Cardiac muscle cell (in vitro differentiated cells and primary cell): ENCODE results near the gene CADPS2. TPM values are rescaled to one million over a fixed set of nuclear protein-coding genes. Genes with fewer than 3 reads are reported as not detected.
A peak's percentile ranks its signal among the peaks of the same experiment; 100 is the strongest.

ENCODE experiments used
- DNase-seq, 2 donors: peaks; one replicate each; pipeline versions ENCODE4 v3.0.0 to v3.0.0-alpha.2; 2010 to 2017; ENCODE audit warnings: low read depth in 1 of 2, low spot score in 1 of 2
- H3K27ac ChIP-seq: fragments of 200-600 bp; sonication (generic); 2 replicates; pipeline ENCODE4 v1.5.1; 2016
- H3K27me3 ChIP-seq: fragments of 200-600 bp; sonication (generic); 2 replicates; pipeline ENCODE4 v1.6.0; 2016; ENCODE audit warnings: control low read depth
- H3K36me3 ChIP-seq: fragments of 200-600 bp; sonication (generic); 2 replicates; pipeline ENCODE4 v1.5.1; 2016; ENCODE audit warnings: control low read depth
- H3K4me1 ChIP-seq: fragments of 200-600 bp; sonication (generic); 2 replicates; pipeline ENCODE4 v1.8.1; 2017; ENCODE audit warnings: low read depth, mild to moderate bottlenecking, mixed run types
- H3K4me3 ChIP-seq: fragments of 200-600 bp; sonication (generic); 2 replicates; pipeline ENCODE4 v1.5.1; 2016; ENCODE audit warnings: mild to moderate bottlenecking
- H3K9me3 ChIP-seq: fragments of 200-600 bp; sonication (generic); 2 replicates; pipeline ENCODE4 v1.5.1; 2017; ENCODE audit warnings: low read depth, mild to moderate bottlenecking, control low read depth
- CTCF ChIP-seq: IDR thresholded peaks from 2 replicates; pipeline ENCODE4 v1.5.1; 2012; ENCODE audit warnings: low read depth, mild to moderate bottlenecking, low read length
- polyA plus RNA-seq: library from polyadenylated mRNA; unstranded; fragments of >200 nt; fragmentation: Nextera tagmentation; extraction: Ambion mirVana; gene quantifications from 2 replicates; pipeline ENCODE4 v1.2.1, GENCODE V29; 2016
- total RNA-seq: library from RNA; depleted of rRNA; stranded (reverse); fragments of >200 nt; gene quantifications from 2 replicates; pipeline ENCODE4 v1.2.3, GENCODE V29; 2016

Gene CADPS2
- total and polyA plus RNA-seq, 2 experiments from 2014 or later: 15.0 to 17.2 TPM

- H3K36me3 ChIP-seq: no peaks in the 10 kb centered on the region
- no peaks in the 10 kb centered on the region for H3K4me1 ChIP-seq
- H3K4me3 ChIP-seq: no peak overlapping the region
- H3K9me3 ChIP-seq: no peaks in the 10 kb centered on the region
- TF ChIP-seq CTCF: no peak
- H3K27ac ChIP-seq: no peak overlapping the region
- no peak for DNase-seq
- H3K27me3 ChIP-seq: no peaks in the 10 kb centered on the region
Measured at GRCh38 chr7:122438492-122438891, 447.8 kb downstream of the CADPS2 start.

GRCh38 chr7:122438006-122438405 lies 448.3 kb downstream of the CADPS2 start:
- H3K27me3 ChIP-seq: no peaks in the 10 kb centered on the region
- no peak overlapping the region for H3K4me3 ChIP-seq
- TF ChIP-seq CTCF: no peak

GRCh38 chr7:122433765-122434164 lies 452.5 kb downstream of the CADPS2 start:
- no peak for TF ChIP-seq CTCF
- no peak overlapping the region for H3K27ac ChIP-seq
- H3K27me3 ChIP-seq: no peaks in the 10 kb centered on the region
- no peak overlapping the region for H3K4me3 ChIP-seq
- H3K36me3 ChIP-seq: no peaks in the 10 kb centered on the region
- H3K4me1 ChIP-seq: no peaks in the 10 kb centered on the region
- no peak for DNase-seq
- H3K9me3 ChIP-seq: no peaks in the 10 kb centered on the region

More at GRCh38 chr7:122438006-122438405, 448.3 kb downstream of the CADPS2 start:
- Histone ChIP-seq H3K36me3 (no peaks in the 10 kb centered on the region), H3K27ac (no peak overlapping the region), H3K9me3 (no peaks in the 10 kb centered on the region), H3K4me1 (no peaks in the 10 kb centered on the region)
- DNase-seq: no peak

GRCh38 chr7:122430710-122431109 lies 455.6 kb downstream of the CADPS2 start:
- H3K4me3 ChIP-seq: no peak overlapping the region
- no peak overlapping the region for H3K27ac ChIP-seq

GRCh38 chr7:122429926-122430325 lies 456.3 kb downstream of the CADPS2 start:
- H3K9me3 ChIP-seq: no peaks in the 10 kb centered on the region
- no peak overlapping the region for H3K27ac ChIP-seq
- H3K27me3 ChIP-seq: no peaks in the 10 kb centered on the region
- no peaks in the 10 kb centered on the region for H3K36me3 ChIP-seq
- no peaks in the 10 kb centered on the region for H3K4me1 ChIP-seq
- no peak for DNase-seq
- H3K4me3 ChIP-seq: no peak overlapping the region
- no peak for TF ChIP-seq CTCF

More at GRCh38 chr7:122430710-122431109, 455.6 kb downstream of the CADPS2 start:
- Histone ChIP-seq H3K27me3 (no peaks in the 10 kb centered on the region), H3K36me3 (no peaks in the 10 kb centered on the region), H3K4me1 (no peaks in the 10 kb centered on the region), H3K9me3 (no peaks in the 10 kb centered on the region)
- peak in 1 of 2 donors; percentile 45 for DNase-seq
- TF ChIP-seq CTCF: no peak

GRCh38 chr7:122425731-122426130 lies 460.5 kb downstream of the CADPS2 start:
- no peak for TF ChIP-seq CTCF
- Histone ChIP-seq H3K27me3 (no peaks in the 10 kb centered on the region), H3K27ac (no peak overlapping the region), H3K4me1 (no peaks in the 10 kb centered on the region), H3K36me3 (no peaks in the 10 kb centered on the region), H3K9me3 (no peaks in the 10 kb centered on the region), H3K4me3 (no peak overlapping the region)
- DNase-seq: no peak
